ENCODE data around the gene RPL26.

DNA sequence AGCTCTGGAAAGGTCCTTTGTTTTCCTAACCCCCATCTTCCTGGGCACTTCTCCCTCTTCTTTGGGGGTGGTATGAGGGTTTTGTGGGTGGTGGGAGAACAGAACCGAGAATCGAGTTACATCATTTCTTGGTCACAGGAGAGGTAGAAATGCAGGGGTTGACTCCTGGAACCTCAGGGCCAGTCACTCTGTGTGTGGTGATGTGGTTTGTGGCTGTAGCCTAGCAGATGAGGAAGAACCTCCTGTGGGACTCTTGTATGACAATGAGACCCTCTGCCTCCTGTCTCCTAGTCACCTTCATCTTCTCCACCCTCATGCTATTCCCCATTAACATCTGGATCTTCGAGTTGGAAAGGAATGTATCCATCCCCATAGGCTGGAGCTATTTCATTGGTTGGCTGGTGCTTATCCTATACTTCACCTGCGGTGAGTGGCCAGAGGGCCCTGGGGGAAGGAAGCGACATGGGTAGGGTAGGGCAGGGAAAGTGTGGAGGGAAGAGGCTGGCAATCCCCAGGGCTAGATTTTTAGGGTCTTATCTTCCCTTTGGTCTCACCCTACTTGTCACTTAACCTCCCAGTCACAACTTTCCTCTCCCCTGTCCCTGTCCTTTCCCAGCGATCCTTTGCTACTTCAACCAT lies 37.8 kb downstream of the RPL26 start:
- TF ChIP-seq, protein P1, sequence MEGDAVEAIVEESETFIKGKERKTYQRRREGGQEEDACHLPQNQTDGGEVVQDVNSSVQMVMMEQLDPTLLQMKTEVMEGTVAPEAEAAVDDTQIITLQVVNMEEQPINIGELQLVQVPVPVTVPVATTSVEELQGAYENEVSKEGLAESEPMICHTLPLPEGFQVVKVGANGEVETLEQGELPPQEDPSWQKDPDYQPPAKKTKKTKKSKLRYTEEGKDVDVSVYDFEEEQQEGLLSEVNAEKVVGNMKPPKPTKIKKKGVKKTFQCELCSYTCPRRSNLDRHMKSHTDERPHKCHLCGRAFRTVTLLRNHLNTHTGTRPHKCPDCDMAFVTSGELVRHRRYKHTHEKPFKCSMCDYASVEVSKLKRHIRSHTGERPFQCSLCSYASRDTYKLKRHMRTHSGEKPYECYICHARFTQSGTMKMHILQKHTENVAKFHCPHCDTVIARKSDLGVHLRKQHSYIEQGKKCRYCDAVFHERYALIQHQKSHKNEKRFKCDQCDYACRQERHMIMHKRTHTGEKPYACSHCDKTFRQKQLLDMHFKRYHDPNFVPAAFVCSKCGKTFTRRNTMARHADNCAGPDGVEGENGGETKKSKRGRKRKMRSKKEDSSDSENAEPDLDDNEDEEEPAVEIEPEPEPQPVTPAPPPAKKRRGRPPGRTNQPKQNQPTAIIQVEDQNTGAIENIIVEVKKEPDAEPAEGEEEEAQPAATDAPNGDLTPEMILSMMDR (IDR thresholded peaks at IDR 0.05 in 4 of 5, conservative IDR thresholded peaks at IDR 0.05 in 1 of 5) = no peak
- TF ChIP-seq POLR2A (IDR thresholded peaks at IDR 0.05) = no peak

Data from gastrocnemius medialis (tissue), 4 donors.